HUES64 (cell line): ENCODE data around the gene SPATA6.
A peak's percentile ranks its signal among the peaks of the same experiment; 100 is the strongest.
"Not testable (repeated sequence)": the region's sequence is repeated elsewhere in the genome, so short reads cannot be mapped to it uniquely, and the experiment has no call there.

ENCODE experiments used
- H3K27ac ChIP-seq: 2 replicates; pipeline ENCODE4 v1.7.0; 2013; ENCODE audit warnings: low read depth, low read length, inconsistent platforms
- H3K27me3 ChIP-seq: 2 replicates; pipeline ENCODE4 v1.6.1; 2013; ENCODE audit warnings: mild to moderate bottlenecking, low read length; ENCODE audit not compliant: insufficient read depth
- H3K36me3 ChIP-seq: 2 replicates; pipeline ENCODE4 v1.6.1; 2013; ENCODE audit warnings: mild to moderate bottlenecking, low read length; ENCODE audit not compliant: insufficient read depth
- H3K4me1 ChIP-seq: 2 replicates; pipeline ENCODE4 v1.6.1; 2013; ENCODE audit warnings: mild to moderate bottlenecking, low read length, moderate library complexity; ENCODE audit not compliant: insufficient read depth
- H3K4me3 ChIP-seq: 2 replicates; pipeline ENCODE4 v1.5.1; 2013; ENCODE audit warnings: mild to moderate bottlenecking, low read length, moderate library complexity
- H3K9ac ChIP-seq: 2 replicates; pipeline ENCODE4 v1.6.1; 2013; ENCODE audit warnings: mild to moderate bottlenecking, low read depth, low read length
- H3K9me3 ChIP-seq: 2 replicates; pipeline ENCODE4 v1.6.1; 2013; ENCODE audit warnings: low read depth, low read length; ENCODE audit not compliant: insufficient read depth
- WGBS: fragments of 150-250, 120-280 bp; methylation state at CpG from one replicate; pipeline ENCODE4 v1.1.7; 2013; ENCODE audit warnings: missing lambda C conversion rate; 5-methylcytosine and 5-hydroxymethylcytosine counted together

SPATA6 gene

GRCh38 chr1:48492392-48492791 is 20.4 kb upstream of the SPATA6 start:
- Histone ChIP-seq H3K36me3 (no peaks in the 10 kb centered on the region), H3K4me3 (no peak overlapping the region), H3K4me1 (peaks cover 3% of the 10 kb centered on the region; the same call in 1 of the 2 replicates), H3K9me3 (no peaks in the 10 kb centered on the region), H3K27me3 (no peaks in the 10 kb centered on the region), H3K27ac (no peak overlapping the region), H3K9ac (no peak overlapping the region)

GRCh38 chr1:48488721-48489120 is 16.7 kb upstream of the SPATA6 start:
- Histone ChIP-seq H3K9me3 (no peaks in the 10 kb centered on the region), H3K4me1 (no peaks in the 10 kb centered on the region), H3K27ac (no peak overlapping the region), H3K9ac (no peak overlapping the region), H3K36me3 (no peaks in the 10 kb centered on the region), H3K27me3 (no peaks in the 10 kb centered on the region), H3K4me3 (no peak overlapping the region)
- 92% methylated on average over 2 of the region's 2 CpGs for WGBS

DNA sequence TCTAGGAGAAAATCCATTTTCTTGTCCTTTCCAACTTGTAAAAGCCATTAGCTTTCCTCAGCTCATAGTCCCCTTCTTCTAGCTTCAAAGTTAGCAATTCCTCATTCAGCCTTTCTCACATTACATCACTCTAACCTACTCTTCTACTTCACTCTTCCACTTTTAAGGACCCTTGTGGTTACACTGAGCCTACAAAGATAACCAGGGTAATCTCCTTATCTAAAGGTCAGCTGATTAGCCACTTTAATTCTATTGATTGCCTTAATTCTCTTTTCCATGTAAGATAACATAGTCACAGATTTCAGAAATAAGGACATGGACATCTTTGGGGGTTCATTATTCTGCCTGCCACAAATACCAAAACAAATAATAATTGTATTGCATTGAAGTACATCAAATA is 8.5 kb upstream of the SPATA6 start:
- no peaks in the 10 kb centered on the region for H3K9me3 ChIP-seq
- H3K4me1 ChIP-seq = no peaks in the 10 kb centered on the region
- no peaks in the 10 kb centered on the region for H3K36me3 ChIP-seq
- H3K4me3 ChIP-seq = no peak overlapping the region
- no peak overlapping the region for H3K9ac ChIP-seq
- H3K27ac ChIP-seq = no peak overlapping the region
- H3K27me3 ChIP-seq = no peaks in the 10 kb centered on the region; the same call in 1 of the 2 replicates

DNA sequence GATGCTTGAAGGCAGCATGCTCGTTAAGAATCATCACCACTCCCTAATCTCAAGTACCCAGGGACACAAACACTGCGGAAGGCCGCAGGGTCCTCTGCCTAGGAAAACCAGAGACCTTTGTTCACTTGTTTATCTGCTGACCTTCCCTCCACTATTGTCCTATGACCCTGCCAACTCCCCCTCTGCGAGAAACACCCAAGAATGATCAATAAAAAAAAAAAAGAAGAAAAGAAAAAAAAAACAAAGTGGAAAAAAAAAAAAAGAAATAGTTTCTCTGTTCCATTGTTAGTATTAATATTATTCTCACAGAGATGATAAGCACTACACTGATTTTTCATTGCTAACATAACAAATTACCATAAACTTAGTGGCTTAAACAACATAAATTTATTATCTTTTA is 8.0 kb upstream of the SPATA6 start:
- H3K9me3 ChIP-seq, H3K4me3 ChIP-seq: not testable (repeated sequence)
- WGBS = no CpG with 5 or more reads among the region's 4 CpGs

DNA sequence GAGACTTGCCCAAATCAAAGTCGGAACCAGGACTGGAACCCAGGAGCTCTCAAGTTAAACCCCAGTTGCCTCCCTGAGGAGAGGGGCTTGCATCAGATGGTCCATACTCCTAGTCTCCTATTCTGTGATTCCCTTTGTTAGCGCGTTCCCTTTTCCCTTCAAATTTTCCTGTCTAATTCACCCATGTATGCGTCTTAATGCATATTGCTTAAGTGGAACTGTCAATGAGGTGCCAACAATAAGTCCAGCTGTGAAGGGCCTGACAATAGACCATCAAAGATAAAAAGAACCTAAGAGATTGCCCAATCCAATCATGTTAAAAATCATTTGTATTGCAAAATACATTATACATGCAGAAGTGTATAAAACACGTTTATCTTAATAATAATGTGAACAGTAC is 634 bp upstream of the SPATA6 start:
- Histone ChIP-seq H3K9me3 (no peaks in the 10 kb centered on the region), H3K27me3 (no peaks in the 10 kb centered on the region), H3K4me3 (peak overlapping the region; percentile 62), H3K36me3 (no peaks in the 10 kb centered on the region), H3K4me1 (peaks cover 17% of the 10 kb centered on the region), H3K9ac (peak overlapping the region; percentile 65), H3K27ac (0 out of 2 replicates have a peak overlapping the region, but pooled peaks have one; percentile 11)
- WGBS = 80% methylated on average over 4 of the region's 5 CpGs

More for the DNA sequence above, 8.0 kb upstream of the SPATA6 start:
- not testable (repeated sequence) for H3K27ac ChIP-seq, H3K4me1 ChIP-seq, H3K27me3 ChIP-seq, H3K36me3 ChIP-seq, H3K9ac ChIP-seq

- WGBS = 16% methylated on average over 17 of the region's 17 CpGs
- H3K9ac ChIP-seq = peak overlapping the region; percentile 28
- H3K27ac ChIP-seq = peak overlapping the region; percentile 55; the same call in 1 of the 2 replicates
These were observed 884 bp downstream of the SPATA6 start for GRCh38 chr1:48470950-48471690.

GRCh38 chr1:48470481-48470855 is 1.5 kb downstream of the SPATA6 start:
- Histone ChIP-seq H3K9ac (no peak overlapping the region), H3K9me3 (no peaks in the 10 kb centered on the region), H3K27me3 (no peaks in the 10 kb centered on the region), H3K4me1 (peaks cover 31% of the 10 kb centered on the region), H3K4me3 (peak overlapping the region; percentile 62), H3K27ac (no peak overlapping the region), H3K36me3 (no peaks in the 10 kb centered on the region)
- 49% methylated on average over 6 of the region's 6 CpGs for WGBS

More at GRCh38 chr1:48470950-48471690, 884 bp downstream of the SPATA6 start:
- no peaks in the 10 kb centered on the region for H3K9me3 ChIP-seq
- H3K36me3 ChIP-seq = no peaks in the 10 kb centered on the region
- peaks cover 25% of the 10 kb centered on the region for H3K4me1 ChIP-seq
- peak overlapping the region; percentile 62 for H3K4me3 ChIP-seq
- H3K27me3 ChIP-seq = no peaks in the 10 kb centered on the region

DNA sequence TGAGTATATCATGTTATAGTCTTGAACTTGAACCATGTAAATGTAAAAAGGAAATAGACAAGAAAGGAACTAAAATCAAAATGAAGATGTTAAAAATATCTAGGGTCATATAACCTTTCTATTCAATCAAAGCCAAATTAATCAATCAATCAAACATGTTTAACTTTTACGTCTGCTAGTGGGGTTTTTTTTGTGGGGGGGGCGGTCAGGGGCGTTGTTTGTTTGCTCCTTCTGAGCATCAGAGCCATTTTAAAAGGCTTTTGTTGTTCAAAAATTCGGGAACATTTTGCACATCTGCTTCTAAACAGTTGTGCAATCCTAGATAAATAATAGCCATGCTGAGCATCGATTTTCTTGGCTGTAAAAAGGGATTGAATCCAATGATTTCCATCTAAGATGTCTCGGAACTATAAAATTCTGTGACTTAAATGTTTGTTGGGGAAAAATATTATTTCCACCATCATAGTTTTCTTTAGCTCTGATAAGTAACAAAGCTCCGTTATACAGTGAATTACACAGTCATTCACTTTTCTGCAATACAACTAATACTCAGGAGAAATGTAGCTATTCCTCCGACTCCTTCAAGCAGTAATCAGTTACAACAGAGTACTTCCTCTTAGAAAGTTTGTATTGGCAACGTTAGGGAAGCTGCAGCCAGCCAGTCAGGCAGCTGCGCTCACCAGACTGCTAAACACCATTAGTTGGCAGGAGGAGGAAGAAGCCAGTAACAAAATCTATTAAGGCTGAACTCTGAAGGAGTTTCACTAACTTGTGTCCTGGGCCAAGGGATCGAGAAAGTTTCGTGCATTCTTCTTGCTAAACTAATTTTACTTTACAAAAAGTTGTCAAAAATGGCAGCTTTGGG is 2.2 kb downstream of the SPATA6 start:
- no peaks in the 10 kb centered on the region for H3K36me3 ChIP-seq
- H3K27me3 ChIP-seq = no peaks in the 10 kb centered on the region
- H3K27ac ChIP-seq = no peak overlapping the region
- H3K4me1 ChIP-seq = peaks cover 38% of the 10 kb centered on the region
- no peak overlapping the region for H3K9ac ChIP-seq
- peak overlapping the region; percentile 62; the same call in 1 of the 2 replicates for H3K4me3 ChIP-seq
- 87% methylated on average over 12 of the region's 12 CpGs for WGBS
- H3K9me3 ChIP-seq = no peaks in the 10 kb centered on the region

GRCh38 chr1:48466594-48466993 is 5.4 kb downstream of the SPATA6 start:
- H3K4me3 ChIP-seq = no peak overlapping the region
- WGBS = 100% methylated on average over 1 of the region's 1 CpG
- H3K27me3 ChIP-seq = no peaks in the 10 kb centered on the region
- H3K9ac ChIP-seq = no peak overlapping the region
- no peaks in the 10 kb centered on the region for H3K9me3 ChIP-seq
- no peak overlapping the region for H3K27ac ChIP-seq
- peaks cover 38% of the 10 kb centered on the region for H3K4me1 ChIP-seq
- H3K36me3 ChIP-seq = no peaks in the 10 kb centered on the region

DNA sequence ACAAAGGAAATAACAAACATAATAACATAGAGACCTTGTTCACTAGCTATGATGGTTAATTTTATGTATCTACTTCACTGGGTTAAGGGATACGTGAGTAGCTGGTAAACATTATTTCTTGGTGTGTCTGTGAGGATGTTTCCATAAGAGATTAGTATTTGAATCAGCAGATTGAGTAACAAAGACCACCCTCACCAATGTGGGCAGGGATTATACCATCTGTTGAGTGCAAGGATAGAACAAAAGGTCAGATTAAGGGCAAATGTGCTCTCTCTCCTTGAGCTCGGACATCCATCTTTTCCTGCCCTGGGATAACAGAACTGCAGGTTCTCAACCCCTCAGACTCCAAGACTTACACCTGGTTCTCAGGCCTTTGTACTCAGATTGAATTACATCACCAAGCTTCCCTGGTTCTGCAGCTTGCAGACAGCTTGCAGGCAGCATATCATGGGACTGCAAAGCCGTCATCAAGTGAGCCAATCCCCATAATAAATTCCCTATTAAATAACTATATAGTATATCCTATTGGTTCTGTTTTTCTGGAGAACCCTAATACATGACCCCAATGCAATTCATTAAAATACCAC is 9.2 kb downstream of the SPATA6 start:
- H3K4me3 ChIP-seq = no peak overlapping the region
- 89% methylated on average over 3 of the region's 3 CpGs for WGBS

GRCh38 chr1:48450505-48450904 is 21.5 kb downstream of the SPATA6 start:
- Histone ChIP-seq H3K9me3 (no peaks in the 10 kb centered on the region), H3K4me1 (no peaks in the 10 kb centered on the region), H3K27me3 (no peaks in the 10 kb centered on the region; the same call in 1 of the 2 replicates), H3K27ac (no peak overlapping the region), H3K36me3 (no peaks in the 10 kb centered on the region; the same call in 1 of the 2 replicates), H3K4me3 (no peak overlapping the region), H3K9ac (no peak overlapping the region)
- 100% methylated on average over 1 of the region's 1 CpG for WGBS

More for the DNA sequence above, 9.2 kb downstream of the SPATA6 start:
- no peaks in the 10 kb centered on the region for H3K27me3 ChIP-seq
- no peak overlapping the region for H3K27ac ChIP-seq
- H3K9ac ChIP-seq = no peak overlapping the region
- no peaks in the 10 kb centered on the region for H3K9me3 ChIP-seq
- peaks cover 21% of the 10 kb centered on the region for H3K4me1 ChIP-seq
- no peaks in the 10 kb centered on the region for H3K36me3 ChIP-seq
